Mesenchymal stem cell (in vitro differentiated cells and primary cell): Measurements from ENCODE around the gene IRF5.

Experiments used
- DNase-seq: peaks from one replicate; pipeline ENCODE4 v3.0.0-alpha.2; 2013
- H2AFZ ChIP-seq: one replicate; pipeline ENCODE4 v1.6.1; 2013; ENCODE audit warnings: low read depth, mild to moderate bottlenecking, control low read depth, inconsistent platforms, low read length, moderate library complexity
- H2AK5ac ChIP-seq: 2 replicates; pipeline ENCODE4 v1.6.1; 2013; ENCODE audit warnings: low read length, moderate library complexity, mild to moderate bottlenecking, inconsistent platforms; ENCODE audit not compliant: severe bottlenecking
- H2BK120ac ChIP-seq: one replicate; pipeline ENCODE4 v1.6.1; 2013; ENCODE audit warnings: low read depth, mild to moderate bottlenecking, inconsistent platforms, low read length, moderate library complexity
- H2BK12ac ChIP-seq, 2 experiments: one replicate each; pipeline ENCODE4 v1.6.1; 2013; ENCODE audit warnings: inconsistent platforms in 2 of 2, low read length in 2 of 2, mild to moderate bottlenecking in 2 of 2, moderate library complexity in 2 of 2, control low read depth in 1 of 2
- H2BK15ac ChIP-seq: one replicate; pipeline ENCODE4 v1.6.1; 2013; ENCODE audit warnings: mild to moderate bottlenecking, low read depth, inconsistent platforms; ENCODE audit not compliant: poor library complexity, severe bottlenecking
- H2BK5ac ChIP-seq: 2 replicates; pipeline ENCODE4 v1.6.1; 2013; ENCODE audit warnings: low read depth, mild to moderate bottlenecking, low read length, control low read depth, inconsistent platforms; ENCODE audit not compliant: poor library complexity, severe bottlenecking
- H3K14ac ChIP-seq, 2 experiments: one replicate each; pipeline ENCODE4 v1.6.1; 2013; ENCODE audit warnings: inconsistent platforms in 2 of 2, low read length in 2 of 2, control low read depth in 1 of 2, mild to moderate bottlenecking in 1 of 2, moderate library complexity in 1 of 2
- H3K18ac ChIP-seq, 2 experiments: one replicate each; pipeline ENCODE4 v1.6.1; 2013; ENCODE audit warnings: inconsistent platforms in 2 of 2, low read length in 2 of 2, control low read depth in 1 of 2, low read depth in 1 of 2, mild to moderate bottlenecking in 1 of 2
- H3K23ac ChIP-seq, 2 experiments: one replicate each; pipeline ENCODE4 v1.6.1; 2013; ENCODE audit warnings: inconsistent platforms in 2 of 2, low read length in 2 of 2, mild to moderate bottlenecking in 2 of 2, moderate library complexity in 2 of 2, control low read depth in 1 of 2
- H3K27ac ChIP-seq: 2 replicates; pipeline ENCODE4 v1.5.1; 2013; ENCODE audit warnings: mild to moderate bottlenecking, moderate library complexity, low read length, control low read depth, inconsistent platforms; ENCODE audit not compliant: poor library complexity, severe bottlenecking
- H3K27me3 ChIP-seq, 2 experiments: 2 replicates each; pipeline versions ENCODE4 v1.6.1 to v1.7.0; 2013; ENCODE audit warnings: low read length in 2 of 2, mild to moderate bottlenecking in 2 of 2, moderate library complexity in 2 of 2, control low read depth in 1 of 2, inconsistent platforms in 1 of 2; ENCODE audit not compliant: control insufficient read depth in 1 of 2, insufficient read depth in 1 of 2
- H3K36me3 ChIP-seq, 2 experiments: 2 replicates each; pipeline versions ENCODE4 v1.6.1 to v1.7.0; 2013; ENCODE audit warnings: low read length in 2 of 2, control low read depth in 1 of 2, inconsistent platforms in 1 of 2, low read depth in 1 of 2, mild to moderate bottlenecking in 1 of 2; ENCODE audit not compliant: insufficient read depth in 2 of 2, control insufficient read depth in 1 of 2
- H3K4ac ChIP-seq, 2 experiments: one replicate each; pipeline ENCODE4 v1.6.1; 2013; ENCODE audit warnings: inconsistent platforms in 2 of 2, low read length in 2 of 2, mild to moderate bottlenecking in 2 of 2, moderate library complexity in 2 of 2, control low read depth in 1 of 2, low read depth in 1 of 2
- H3K4me1 ChIP-seq: 2 replicates; pipeline ENCODE4 v1.6.1; 2013; ENCODE audit warnings: low read depth, low read length, control low read depth; ENCODE audit not compliant: control insufficient read depth, insufficient read depth
- H3K4me2 ChIP-seq: 2 replicates; pipeline ENCODE4 v1.6.1; 2013; ENCODE audit warnings: low read length, mild to moderate bottlenecking, inconsistent platforms; ENCODE audit not compliant: poor library complexity, severe bottlenecking
- H3K4me3 ChIP-seq, 2 experiments: 2 replicates each; pipeline versions ENCODE4 v1.5.1 to v1.7.0; 2013; ENCODE audit warnings: low read length in 2 of 2, mild to moderate bottlenecking in 2 of 2, control low read depth in 1 of 2, low read depth in 1 of 2; ENCODE audit not compliant: insufficient read depth in 1 of 2
- H3K79me1 ChIP-seq: replicated peaks from 2 replicates; pipeline ENCODE4 v1.6.1; 2013; ENCODE audit warnings: mild to moderate bottlenecking, control low read depth, low read length, inconsistent platforms; ENCODE audit not compliant: poor library complexity, severe bottlenecking
- H3K9ac ChIP-seq: 2 replicates; pipeline ENCODE4 v1.7.0; 2013; ENCODE audit warnings: mild to moderate bottlenecking, low read length, moderate library complexity
- H3K9me3 ChIP-seq: 2 replicates; pipeline ENCODE4 v1.7.0; 2013; ENCODE audit warnings: mild to moderate bottlenecking, low read length; ENCODE audit not compliant: control insufficient read depth
- H4K8ac ChIP-seq: one replicate; pipeline ENCODE4 v1.6.1; 2013; ENCODE audit warnings: inconsistent platforms, mild to moderate bottlenecking, low read length, moderate library complexity
- H4K91ac ChIP-seq: one replicate; pipeline ENCODE4 v1.6.1; 2013; ENCODE audit warnings: mild to moderate bottlenecking, low read length, inconsistent platforms
- WGBS: methylation state at CpG from one replicate; pipeline ENCODE4 v1.1.7; 2013; ENCODE audit warnings: mixed read lengths; 5-methylcytosine and 5-hydroxymethylcytosine counted together

Gene IRF5

GRCh38 chr7:128938544-128939074 lies 882 bp downstream of the IRF5 start:
- Histone ChIP-seq H3K18ac (no peak overlapping the region), H3K14ac (no peak overlapping the region), H4K8ac (no peak overlapping the region), H3K27me3 (peaks cover 53 to 74% of the 10 kb centered on the region in 2 experiments), H3K27ac (no peak overlapping the region), H2BK5ac (no peak overlapping the region), H3K9me3 (no peaks in the 10 kb centered on the region), H2AFZ (no peak overlapping the region), H2BK12ac (no peak overlapping the region), H3K4me2 (peak overlapping the region; percentile 94), H3K4me3 (peak overlapping the region; percentile 56 to 73), H3K4ac (no peak overlapping the region), H2AK5ac (no peak overlapping the region), H3K4me1 (peaks cover 15% of the 10 kb centered on the region), H3K79me1 (no peaks in the 10 kb centered on the region), H2BK120ac (no peak overlapping the region), H3K36me3 (no peaks in the 10 kb centered on the region), H2BK15ac (no peak overlapping the region), H3K23ac (peak overlapping the region in 1 of 2 experiments; percentile 63), H4K91ac (no peak overlapping the region), H3K9ac (no peak overlapping the region)
- WGBS, result 4% methylated on average over 22 of the region's 30 CpGs
- DNase-seq, result no peak

GRCh38 chr7:128939075-128939860 lies 1.5 kb downstream of the IRF5 start:
- Histone ChIP-seq H3K9me3 (no peaks in the 10 kb centered on the region), H3K36me3 (no peaks in the 10 kb centered on the region), H2AK5ac (no peak overlapping the region), H2BK12ac (no peak overlapping the region), H4K8ac (no peak overlapping the region), H3K14ac (peak overlapping the region in 1 of 2 experiments; percentile 57), H3K4me1 (peaks cover 15% of the 10 kb centered on the region), H2BK5ac (no peak overlapping the region), H3K4me3 (no peak overlapping the region), H3K18ac (no peak overlapping the region), H4K91ac (no peak overlapping the region), H3K4ac (no peak overlapping the region), H3K9ac (no peak overlapping the region), H3K27ac (no peak overlapping the region), H3K27me3 (peaks cover 53 to 73% of the 10 kb centered on the region in 2 experiments), H3K23ac (no peak overlapping the region), H2BK15ac (no peak overlapping the region), H3K79me1 (no peaks in the 10 kb centered on the region), H2AFZ (no peak overlapping the region), H3K4me2 (no peak overlapping the region), H2BK120ac (no peak overlapping the region)
- WGBS, result 81% methylated on average over 4 of the region's 7 CpGs
- no peak for DNase-seq

- Histone ChIP-seq H3K23ac (no peak overlapping the region), H2BK5ac (no peak overlapping the region), H2BK12ac (no peak overlapping the region), H3K4me2 (no peak overlapping the region), H3K4ac (no peak overlapping the region), H3K36me3 (no peaks in the 10 kb centered on the region), H3K14ac (no peak overlapping the region), H4K91ac (no peak overlapping the region), H4K8ac (no peak overlapping the region), H2BK15ac (no peak overlapping the region), H3K27me3 (peaks cover 50 to 73% of the 10 kb centered on the region in 2 experiments), H2AK5ac (no peak overlapping the region), H3K18ac (no peak overlapping the region), H3K27ac (no peak overlapping the region), H2AFZ (no peak overlapping the region), H2BK120ac (no peak overlapping the region), H3K9ac (no peak overlapping the region), H3K79me1 (no peaks in the 10 kb centered on the region), H3K9me3 (no peaks in the 10 kb centered on the region), H3K4me3 (no peak overlapping the region), H3K4me1 (peaks cover 15% of the 10 kb centered on the region)
- DNase-seq, result no peak
- WGBS, result 82% methylated on average over 18 of the region's 18 CpGs
Measured at GRCh38 chr7:128939861-128940410, 2.2 kb downstream of the IRF5 start.
